Panc1 (cell line): ENCODE data around the gene EVL. TPM values are rescaled to one million over a fixed set of nuclear protein-coding genes. Genes with fewer than 3 reads are reported as not detected.

Experiments used
- ATAC-seq: fragments of 200-7000 bp; cut with Tn5 transposase; 2 replicates; pipeline ENCODE4 v1.9.1; 2020; ENCODE audit warnings: mild to moderate bottlenecking, moderate library complexity
- BruUV-seq: library from RNA; stranded (reverse); fragments of 400-500 nt; replicated peaks from 2 replicates; lab custom pipeline; 2021; lab: Mats Ljungman, UMichigan
- CTCF ChIA-PET: fragments of 300-600 bp; sonication (Branson Sonifier 250); formaldehyde crosslinking; loops from one replicate; lab custom pipeline; 2022; ENCODE audit warnings: antibody characterized with exemption; lab: Charles Lee
- POLR2A ChIA-PET: fragments of 300-600 bp; sonication (Branson Sonifier 250); formaldehyde crosslinking; loops from one replicate; lab custom pipeline; 2022; ENCODE audit warnings: antibody characterized with exemption; lab: Charles Lee
- DNase-seq: peaks from one replicate; pipeline ENCODE4 v3.0.0-alpha.2; 2010; ENCODE audit warnings: low read depth, low spot score
- H3K27ac ChIP-seq: 2 replicates; pipeline ENCODE4 v1.5.1; 2011; ENCODE audit warnings: mild to moderate bottlenecking, low read length, inconsistent platforms
- H3K27me3 ChIP-seq: fragments of 200-500 bp; sonication (Bioruptor generic); 2 replicates; pipeline ENCODE4 v1.6.0; 2014; ENCODE audit warnings: low read length, inconsistent platforms; ENCODE audit not compliant: control insufficient read depth, insufficient read depth
- H3K36me3 ChIP-seq: fragments of 200-500 bp; sonication (Bioruptor generic); 2 replicates; pipeline ENCODE4 v1.5.1; 2014; ENCODE audit warnings: inconsistent platforms, mild to moderate bottlenecking, low read length, moderate library complexity; ENCODE audit not compliant: control insufficient read depth, insufficient read depth
- H3K4me1 ChIP-seq: 2 replicates; pipeline ENCODE4 v1.5.1; 2011; ENCODE audit warnings: inconsistent platforms, mild to moderate bottlenecking, low read length, moderate library complexity; ENCODE audit not compliant: control insufficient read depth, insufficient read depth
- H3K4me3 ChIP-seq, 2 experiments: 2 replicates each; pipeline ENCODE4 v1.5.1; 2011 to 2012; ENCODE audit warnings: low read depth in 2 of 2, low read length in 2 of 2, mild to moderate bottlenecking in 2 of 2, inconsistent platforms in 1 of 2, moderate library complexity in 1 of 2
- H3K9me3 ChIP-seq: fragments of 200-500 bp; sonication (Bioruptor generic); 2 replicates; pipeline ENCODE4 v1.5.1; 2014; ENCODE audit warnings: low read depth, mild to moderate bottlenecking, inconsistent platforms, low read length, moderate library complexity; ENCODE audit not compliant: control insufficient read depth, insufficient read depth
- POLR2AphosphoS5 ChIP-seq: IDR thresholded peaks from 2 replicates; pipeline ENCODE4 v1.6.1; 2012; ENCODE audit warnings: mild to moderate bottlenecking, low read depth, low read length, moderate library complexity
- SIN3A ChIP-seq: IDR thresholded peaks from 2 replicates; pipeline ENCODE4 v1.6.1; 2012; ENCODE audit warnings: low read depth, mild to moderate bottlenecking, low read length, moderate library complexity, borderline replicate concordance; ENCODE audit not compliant: insufficient read depth
- TCF7L2 ChIP-seq: IDR thresholded peaks from 2 replicates; pipeline ENCODE4 v1.6.1; 2011; ENCODE audit warnings: mild to moderate bottlenecking, low read depth, low read length, inconsistent platforms
- in situ Hi-C: cut with HindIII; loops from 2 replicates; pipeline ENCODE4 v1.10.0; 2016; ENCODE audit warnings: low sequenced_read_pairs, low pct_unique_long_range_greater_than_20kb
- intact Hi-C: fragments of 100-400 bp; cut with micrococcal nuclease; formaldehyde crosslinking; loops from one replicate; pipeline ENCODE4 v1.10.0; 2022; ENCODE audit not compliant: unreplicated experiment
- total RNA-seq: library from RNA; stranded (reverse); gene quantifications from one replicate; pipeline ENCODE4 v1.2.1, GENCODE V29; 2021; ENCODE audit not compliant: unreplicated experiment
- TF ChIP-seq, protein P1 (sequence below): fragments of 450-650 bp; IDR thresholded peaks from 2 replicates; pipeline ENCODE4 v1.5.1; 2017; ENCODE audit warnings: mild to moderate bottlenecking
- TF ChIP-seq, protein P2 (sequence below), 2 experiments: IDR thresholded peaks; 2 replicates each; pipeline ENCODE4 v1.6.1; 2011 to 2012; ENCODE audit warnings: low read depth in 2 of 2, control low read depth in 1 of 2, low read length in 1 of 2, mild to moderate bottlenecking in 1 of 2, moderate library complexity in 1 of 2; ENCODE audit not compliant: insufficient read depth in 1 of 2

Gene EVL
- total RNA-seq, 1 experiment from 2014 or later, result 38.3 TPM

DNA sequence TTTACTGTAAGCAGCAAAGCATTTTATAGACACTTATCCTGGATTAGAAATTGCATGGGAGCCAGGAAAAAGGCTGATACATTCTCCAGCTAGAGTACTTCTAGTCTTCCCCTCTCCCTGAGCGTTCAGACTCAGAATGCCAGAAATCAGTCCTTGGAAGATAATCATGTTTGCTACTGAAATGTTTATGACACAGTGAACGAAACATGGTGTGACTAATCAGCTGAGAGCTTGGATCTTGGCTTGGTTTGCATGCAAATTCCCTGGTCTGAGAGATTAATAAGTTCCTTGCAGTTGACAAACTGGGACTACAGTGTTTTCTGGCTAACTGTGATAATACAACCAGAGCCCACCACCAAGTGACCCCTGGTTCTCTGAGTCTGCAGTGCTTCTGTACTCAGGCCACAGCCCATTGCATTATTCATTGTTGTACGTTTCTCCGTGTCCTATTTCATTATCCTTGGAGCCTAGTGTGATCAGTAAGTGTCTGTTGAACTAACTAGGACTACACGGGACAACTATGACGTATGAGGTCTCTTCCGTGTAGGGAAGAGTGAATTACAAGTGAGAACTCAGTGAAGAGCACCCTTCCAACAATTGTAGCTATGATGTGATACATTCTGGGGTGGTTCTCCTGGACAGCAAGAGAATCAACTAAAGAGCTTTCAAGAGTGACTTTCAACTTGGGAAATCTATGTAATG, 34.6 kb upstream of the EVL start:
- Histone ChIP-seq H3K27me3 (no peaks in the 10 kb centered on the region), H3K9me3 (no peaks in the 10 kb centered on the region), H3K4me1 (peaks cover 29% of the 10 kb centered on the region), H3K36me3 (no peaks in the 10 kb centered on the region), H3K4me3 (no peak overlapping the region), H3K27ac (peak overlapping the region; percentile 78)
- BruUV-seq, result no TSS peak
- ATAC-seq, result peak; percentile 31; the same call in 1 of the 2 replicates
- peak; percentile 30 for DNase-seq
- in situ Hi-C loops (no loop called here), intact Hi-C loops (no loop called here)
- POLR2A ChIA-PET, result interaction anchor here (0.5 kb wide), 1 partner anchor 362 kb away, joined by 8 read pairs; no protein-coding TSS in a partner anchor
- CTCF ChIA-PET, result interaction anchor here (0.7 to 1.1 kb wide), 2 partner anchors 77 to 332 kb away, joined by 3 read pairs; no protein-coding TSS in a partner anchor
- TF ChIP-seq, protein P1, sequence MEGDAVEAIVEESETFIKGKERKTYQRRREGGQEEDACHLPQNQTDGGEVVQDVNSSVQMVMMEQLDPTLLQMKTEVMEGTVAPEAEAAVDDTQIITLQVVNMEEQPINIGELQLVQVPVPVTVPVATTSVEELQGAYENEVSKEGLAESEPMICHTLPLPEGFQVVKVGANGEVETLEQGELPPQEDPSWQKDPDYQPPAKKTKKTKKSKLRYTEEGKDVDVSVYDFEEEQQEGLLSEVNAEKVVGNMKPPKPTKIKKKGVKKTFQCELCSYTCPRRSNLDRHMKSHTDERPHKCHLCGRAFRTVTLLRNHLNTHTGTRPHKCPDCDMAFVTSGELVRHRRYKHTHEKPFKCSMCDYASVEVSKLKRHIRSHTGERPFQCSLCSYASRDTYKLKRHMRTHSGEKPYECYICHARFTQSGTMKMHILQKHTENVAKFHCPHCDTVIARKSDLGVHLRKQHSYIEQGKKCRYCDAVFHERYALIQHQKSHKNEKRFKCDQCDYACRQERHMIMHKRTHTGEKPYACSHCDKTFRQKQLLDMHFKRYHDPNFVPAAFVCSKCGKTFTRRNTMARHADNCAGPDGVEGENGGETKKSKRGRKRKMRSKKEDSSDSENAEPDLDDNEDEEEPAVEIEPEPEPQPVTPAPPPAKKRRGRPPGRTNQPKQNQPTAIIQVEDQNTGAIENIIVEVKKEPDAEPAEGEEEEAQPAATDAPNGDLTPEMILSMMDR, result no peak
- TF ChIP-seq SIN3A (no peak), TCF7L2 (no peak), POLR2AphosphoS5 (no peak)
- TF ChIP-seq, protein P2, sequence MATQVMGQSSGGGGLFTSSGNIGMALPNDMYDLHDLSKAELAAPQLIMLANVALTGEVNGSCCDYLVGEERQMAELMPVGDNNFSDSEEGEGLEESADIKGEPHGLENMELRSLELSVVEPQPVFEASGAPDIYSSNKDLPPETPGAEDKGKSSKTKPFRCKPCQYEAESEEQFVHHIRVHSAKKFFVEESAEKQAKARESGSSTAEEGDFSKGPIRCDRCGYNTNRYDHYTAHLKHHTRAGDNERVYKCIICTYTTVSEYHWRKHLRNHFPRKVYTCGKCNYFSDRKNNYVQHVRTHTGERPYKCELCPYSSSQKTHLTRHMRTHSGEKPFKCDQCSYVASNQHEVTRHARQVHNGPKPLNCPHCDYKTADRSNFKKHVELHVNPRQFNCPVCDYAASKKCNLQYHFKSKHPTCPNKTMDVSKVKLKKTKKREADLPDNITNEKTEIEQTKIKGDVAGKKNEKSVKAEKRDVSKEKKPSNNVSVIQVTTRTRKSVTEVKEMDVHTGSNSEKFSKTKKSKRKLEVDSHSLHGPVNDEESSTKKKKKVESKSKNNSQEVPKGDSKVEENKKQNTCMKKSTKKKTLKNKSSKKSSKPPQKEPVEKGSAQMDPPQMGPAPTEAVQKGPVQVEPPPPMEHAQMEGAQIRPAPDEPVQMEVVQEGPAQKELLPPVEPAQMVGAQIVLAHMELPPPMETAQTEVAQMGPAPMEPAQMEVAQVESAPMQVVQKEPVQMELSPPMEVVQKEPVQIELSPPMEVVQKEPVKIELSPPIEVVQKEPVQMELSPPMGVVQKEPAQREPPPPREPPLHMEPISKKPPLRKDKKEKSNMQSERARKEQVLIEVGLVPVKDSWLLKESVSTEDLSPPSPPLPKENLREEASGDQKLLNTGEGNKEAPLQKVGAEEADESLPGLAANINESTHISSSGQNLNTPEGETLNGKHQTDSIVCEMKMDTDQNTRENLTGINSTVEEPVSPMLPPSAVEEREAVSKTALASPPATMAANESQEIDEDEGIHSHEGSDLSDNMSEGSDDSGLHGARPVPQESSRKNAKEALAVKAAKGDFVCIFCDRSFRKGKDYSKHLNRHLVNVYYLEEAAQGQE (IDR thresholded peaks at IDR 0.05; ENCODE audit: insufficient read depth in 1 of 2, low read depth in 2 of 2, low read length in 1 of 2), result no peak

DNA sequence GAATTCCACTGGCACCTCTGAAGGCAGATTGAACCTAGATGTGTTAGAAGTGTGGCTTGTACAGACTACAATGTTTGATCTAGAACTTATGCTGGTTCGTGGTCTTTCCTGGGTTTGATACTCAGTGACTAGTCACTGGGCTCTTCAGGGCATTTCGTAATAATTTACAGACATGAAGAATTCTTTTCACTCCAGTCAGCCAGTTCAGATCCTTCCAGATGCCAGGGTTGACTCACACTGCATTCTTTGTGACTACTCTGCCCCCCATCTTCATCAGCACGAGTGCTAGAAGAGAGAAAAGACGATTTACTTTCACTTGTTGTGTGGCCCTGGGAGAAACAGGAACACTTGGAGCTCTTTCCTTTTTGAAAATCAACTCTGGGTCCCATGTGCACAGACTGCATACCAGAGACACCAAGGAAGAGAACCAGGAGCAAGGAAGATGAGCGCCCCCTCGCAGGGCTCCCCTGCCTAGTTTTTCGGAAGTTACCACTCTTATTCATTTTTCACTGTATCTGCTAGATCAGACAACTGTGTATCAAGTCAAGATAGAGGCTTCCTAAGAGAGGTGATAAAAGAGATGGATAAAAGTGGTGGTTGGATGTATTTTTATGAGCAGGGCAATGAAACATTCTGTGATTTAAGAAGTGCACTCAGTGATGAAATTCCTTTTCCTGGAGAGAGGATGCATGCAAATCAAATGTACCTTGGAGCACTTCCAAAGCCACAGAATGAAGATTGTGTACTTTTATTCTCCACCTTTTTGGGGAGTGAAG, 33.5 kb upstream of the EVL start:
- no peak for TF ChIP-seq POLR2AphosphoS5
- TF ChIP-seq, protein P1, result peak; percentile 40; the same call in 1 of the 2 replicates
- TF ChIP-seq, protein P2 (IDR thresholded peaks at IDR 0.05; ENCODE audit: insufficient read depth in 1 of 2, low read depth in 2 of 2, low read length in 1 of 2), result no peak
- Histone ChIP-seq H3K4me3 (peak overlapping the region; percentile 31 to 44), H3K9me3 (no peaks in the 10 kb centered on the region), H3K27ac (peak overlapping the region; percentile 78), H3K36me3 (no peaks in the 10 kb centered on the region), H3K4me1 (peaks cover 29% of the 10 kb centered on the region), H3K27me3 (no peaks in the 10 kb centered on the region)
- peak; percentile 81 for DNase-seq
- ChIA-PET POLR2A (interaction anchor here (0.5 kb wide), 1 partner anchor 363 kb away, joined by 8 read pairs; no protein-coding TSS in a partner anchor), CTCF (interaction anchor here (0.7 to 1.1 kb wide), 2 partner anchors 76 to 331 kb away, joined by 3 read pairs; no protein-coding TSS in a partner anchor)
- peak; percentile 89 for ATAC-seq
- intact Hi-C loops (no loop called here), in situ Hi-C loops (no loop called here)
- no TSS peak for BruUV-seq
